Stimulated activated CD4-positive, alpha-beta T cell treated with anti-CD3 and anti-CD28 coated beads, Interleukin-2, amount 100 ng/mL, for 48 hours (primary cell): Measurements from ENCODE around the gene DBH.

Experiments used
- DNase-seq, 2 donors: peaks; one replicate each; pipeline ENCODE4 v3.0.0-alpha.2; 2020

Gene DBH

DNA sequence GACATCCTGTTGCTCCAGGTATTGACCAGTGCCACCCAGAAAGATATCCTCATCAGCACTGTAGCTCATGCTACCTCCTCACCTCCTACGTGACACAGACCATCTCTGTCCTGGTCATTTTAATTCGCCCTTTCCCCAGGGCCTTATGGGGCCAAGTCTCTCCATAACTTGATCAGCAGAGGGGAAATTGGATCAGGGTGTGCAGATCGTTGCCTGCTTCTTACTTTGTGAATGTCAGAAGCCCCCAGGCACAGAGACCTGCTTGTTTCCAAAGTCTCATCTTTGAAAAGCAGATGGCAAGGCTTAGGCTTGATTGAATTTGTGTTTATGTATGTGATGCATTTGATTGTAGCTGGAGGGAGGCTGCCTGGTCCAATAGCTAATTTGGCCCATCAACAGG, 8.8 kb upstream of the DBH start:
- no peak for DNase-seq

DNA sequence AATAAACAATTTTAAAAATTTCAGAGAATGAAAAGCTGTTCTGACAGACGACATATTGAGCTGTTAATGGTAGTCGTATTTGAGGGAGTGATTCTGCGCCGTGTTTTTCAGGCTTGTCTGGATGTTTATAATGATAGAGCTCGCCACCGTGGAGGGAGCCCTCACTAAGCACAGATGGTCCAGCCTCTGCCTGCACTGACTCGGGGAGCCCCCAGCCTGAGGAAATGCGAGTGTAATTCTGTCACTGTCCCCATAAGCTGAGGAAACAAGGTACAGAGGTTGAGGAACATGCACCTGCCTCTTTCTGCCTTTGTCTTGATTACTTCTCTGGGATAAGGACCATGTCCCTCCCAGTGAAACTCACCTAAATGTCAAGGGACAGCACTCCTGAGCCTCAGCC, 7.4 kb upstream of the DBH start:
- DNase-seq: no peak

DNA sequence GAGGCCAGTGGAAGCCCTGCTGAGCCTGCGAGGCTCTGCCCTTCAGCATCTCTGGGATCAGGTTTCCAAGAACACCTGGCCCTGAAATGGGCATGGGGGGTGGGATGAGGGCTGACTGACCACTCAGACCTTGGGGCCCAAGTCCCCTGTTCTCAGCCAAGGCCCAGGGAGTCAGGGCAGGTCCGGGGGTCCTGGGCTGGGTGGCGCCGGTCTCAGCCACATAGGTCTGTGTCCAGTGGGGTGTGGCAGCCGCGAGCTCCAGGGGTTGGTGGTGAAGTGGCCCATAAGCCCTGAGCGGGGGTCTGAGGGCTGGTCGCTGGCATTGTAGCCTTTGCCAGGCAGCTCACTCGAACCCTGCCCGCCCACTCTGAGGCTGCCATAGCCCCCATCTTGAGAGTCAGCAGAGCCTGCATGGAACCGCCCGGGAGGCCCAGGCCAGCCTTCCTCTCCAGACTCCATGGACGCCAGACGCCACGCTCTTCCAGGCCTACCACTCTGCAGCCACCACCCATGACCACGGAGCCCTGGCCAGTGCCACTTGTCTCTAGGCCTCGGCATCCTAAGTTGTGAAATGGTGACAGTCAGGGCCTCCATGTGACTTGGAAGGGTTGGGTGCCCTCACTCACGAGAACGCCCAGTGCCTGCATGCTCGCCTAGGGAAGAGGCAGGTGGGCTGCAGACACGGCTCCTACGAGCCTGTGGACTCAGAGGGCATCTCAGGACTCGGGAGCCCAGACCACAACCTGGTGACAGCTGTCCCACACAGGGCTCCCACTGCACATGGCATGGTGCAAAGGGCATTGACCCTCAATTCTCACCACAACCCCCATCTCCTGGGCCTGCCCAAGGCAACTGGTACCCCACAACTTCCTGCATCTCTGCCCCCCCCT, 6.7 kb upstream of the DBH start:
- no peak for DNase-seq

DNA sequence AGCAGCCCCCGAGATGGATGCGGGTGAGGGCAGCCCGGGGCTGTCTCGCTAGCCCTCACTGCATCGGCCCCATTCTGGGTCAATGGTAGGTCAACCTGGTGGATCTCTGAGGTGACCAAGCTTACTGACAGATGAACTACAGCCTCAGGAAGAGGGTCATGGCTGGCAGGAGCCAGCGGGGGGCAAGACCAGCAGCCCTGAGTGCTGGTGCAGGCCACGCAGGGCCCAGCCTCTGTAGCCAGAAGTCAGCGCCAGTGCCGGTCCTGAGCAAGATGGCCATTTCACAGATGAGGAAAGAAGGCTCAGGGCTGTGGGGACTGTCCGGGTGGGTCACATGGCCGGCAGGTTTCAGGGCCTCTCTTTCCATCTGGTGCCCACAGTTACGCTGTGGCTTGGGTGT, 5.1 kb upstream of the DBH start:
- DNase-seq: no peak

DNA sequence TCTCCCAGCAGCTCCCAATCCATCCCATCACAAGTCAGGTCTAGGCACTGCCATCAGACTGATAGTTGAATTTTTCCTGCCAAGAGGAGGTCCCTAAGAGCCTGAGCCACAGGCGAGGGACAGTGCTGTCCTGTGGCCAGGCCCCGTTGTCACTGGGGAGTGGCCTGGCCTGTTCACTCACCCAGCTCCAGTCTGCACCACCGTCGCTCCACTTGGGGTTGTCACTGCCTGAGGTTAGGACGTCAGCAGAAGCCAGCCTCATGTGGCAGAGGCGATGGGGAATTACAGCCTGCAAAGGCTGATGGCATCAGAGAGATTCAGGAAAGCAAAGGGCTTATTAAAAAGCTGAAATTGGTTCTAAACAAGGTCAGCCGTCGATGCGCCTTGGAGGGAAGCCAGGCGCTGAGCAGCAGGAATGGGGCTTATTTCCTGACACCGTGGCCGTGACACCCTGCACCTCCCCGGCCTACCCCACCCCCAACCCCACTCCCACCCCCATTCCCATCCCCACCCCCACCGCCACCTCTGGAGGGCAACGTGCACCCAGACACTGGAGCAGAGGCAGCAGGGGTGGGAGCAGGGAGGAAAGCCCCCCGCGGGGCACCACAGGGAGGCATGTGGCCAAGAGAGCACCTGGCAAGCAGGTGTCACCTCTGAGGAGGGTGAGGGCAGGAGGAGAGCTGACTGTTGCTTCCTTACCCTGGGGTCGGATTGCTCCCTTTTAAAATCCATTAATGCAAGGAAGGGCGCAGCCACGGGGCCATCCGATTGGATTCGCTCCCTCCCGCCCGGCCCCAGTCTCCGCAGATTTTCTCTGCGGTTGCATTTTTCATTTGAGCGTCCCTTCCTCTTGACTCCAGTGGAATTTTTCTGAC, 3.1 kb upstream of the DBH start:
- no peak for DNase-seq

DNA sequence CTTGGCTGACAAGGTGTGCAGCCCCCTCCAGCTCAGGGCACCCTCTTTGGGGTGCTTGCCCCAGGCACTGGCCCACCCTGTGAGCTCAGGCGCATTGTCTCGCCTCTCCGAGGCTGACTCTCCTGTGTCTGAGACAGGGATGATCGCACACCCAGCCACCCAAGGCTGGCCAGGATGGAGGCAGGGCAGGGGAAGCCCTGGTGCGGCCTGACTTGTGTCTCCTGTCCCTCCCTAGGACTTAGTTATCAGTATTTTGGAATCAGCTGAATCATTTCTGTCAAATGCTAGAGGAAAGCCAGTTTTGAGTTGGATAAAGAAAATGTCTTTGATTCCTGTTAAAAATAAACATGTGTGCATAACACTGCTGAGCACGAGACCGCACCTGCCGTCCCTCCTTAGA, 2.5 kb upstream of the DBH start:
- DNase-seq: no peak

DNA sequence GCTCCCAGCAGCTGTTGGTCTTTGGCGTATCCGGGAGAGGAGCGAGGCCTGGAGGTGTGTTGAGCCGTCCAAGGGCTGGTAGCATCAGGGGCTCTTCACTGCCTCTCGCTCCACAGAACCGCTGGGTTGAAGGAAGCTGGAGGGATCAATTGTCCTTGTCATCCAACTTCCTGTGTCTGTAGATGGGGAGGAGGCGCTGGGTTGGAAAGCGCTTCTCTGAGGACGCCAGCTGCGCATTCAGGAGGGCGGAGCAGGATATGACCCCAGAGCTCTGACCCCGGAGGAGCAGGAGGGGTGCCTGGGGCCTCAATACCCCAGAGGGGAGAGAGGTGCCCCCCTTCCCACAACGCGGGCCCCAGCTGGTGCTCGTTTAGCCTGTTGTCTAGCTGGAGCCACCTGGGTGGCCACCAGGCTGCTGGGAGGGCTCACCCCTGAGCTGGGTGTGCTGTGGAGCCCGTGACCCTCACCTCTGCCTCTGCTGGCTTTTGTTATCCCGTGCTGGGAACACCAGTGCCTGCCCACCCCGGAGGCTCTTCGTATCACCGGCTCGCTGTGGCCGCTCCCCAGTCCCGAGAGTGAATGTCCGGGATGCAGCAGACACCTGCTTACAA, 2.0 kb upstream of the DBH start:
- DNase-seq: no peak

DNA sequence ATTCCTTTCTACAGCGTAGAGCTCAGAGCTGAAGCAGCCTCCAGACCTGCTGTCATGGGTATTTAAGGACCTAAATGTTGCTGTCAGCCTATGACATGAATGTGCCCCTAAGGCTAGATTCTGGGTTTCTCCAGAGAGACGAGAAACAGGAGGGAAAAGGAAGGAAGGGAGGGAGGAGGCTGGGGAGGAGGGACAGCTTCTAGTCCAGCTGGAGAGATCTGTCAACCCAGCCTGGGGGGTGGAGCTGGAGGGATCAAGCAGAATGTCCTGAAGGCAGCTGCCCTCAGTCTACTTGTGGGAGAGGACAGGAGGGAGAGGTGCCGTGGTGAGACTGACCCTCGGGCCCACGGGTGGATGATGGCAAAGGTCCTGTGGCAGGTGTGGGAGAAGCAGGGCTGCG, 1.1 kb upstream of the DBH start:
- no peak for DNase-seq

DNA sequence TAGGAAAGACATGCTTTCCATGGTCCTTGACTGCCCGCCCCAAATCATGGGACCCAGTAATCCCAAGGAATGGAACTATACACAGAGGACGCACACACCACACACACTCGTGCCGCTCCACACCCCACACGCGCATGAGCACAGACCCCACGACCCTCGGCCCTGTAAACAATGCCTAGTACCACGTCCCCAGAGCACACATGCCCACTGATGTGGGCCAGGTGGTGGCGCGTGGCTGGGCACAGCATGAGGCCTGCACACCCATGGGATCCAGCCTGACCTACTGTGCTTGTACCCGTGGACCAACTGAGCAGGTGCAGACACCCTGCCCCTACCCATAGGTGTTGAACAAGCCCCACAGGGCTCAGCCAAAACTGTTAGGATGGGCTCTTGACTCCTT, 739 bp downstream of the DBH start:
- DNase-seq: no peak

DNA sequence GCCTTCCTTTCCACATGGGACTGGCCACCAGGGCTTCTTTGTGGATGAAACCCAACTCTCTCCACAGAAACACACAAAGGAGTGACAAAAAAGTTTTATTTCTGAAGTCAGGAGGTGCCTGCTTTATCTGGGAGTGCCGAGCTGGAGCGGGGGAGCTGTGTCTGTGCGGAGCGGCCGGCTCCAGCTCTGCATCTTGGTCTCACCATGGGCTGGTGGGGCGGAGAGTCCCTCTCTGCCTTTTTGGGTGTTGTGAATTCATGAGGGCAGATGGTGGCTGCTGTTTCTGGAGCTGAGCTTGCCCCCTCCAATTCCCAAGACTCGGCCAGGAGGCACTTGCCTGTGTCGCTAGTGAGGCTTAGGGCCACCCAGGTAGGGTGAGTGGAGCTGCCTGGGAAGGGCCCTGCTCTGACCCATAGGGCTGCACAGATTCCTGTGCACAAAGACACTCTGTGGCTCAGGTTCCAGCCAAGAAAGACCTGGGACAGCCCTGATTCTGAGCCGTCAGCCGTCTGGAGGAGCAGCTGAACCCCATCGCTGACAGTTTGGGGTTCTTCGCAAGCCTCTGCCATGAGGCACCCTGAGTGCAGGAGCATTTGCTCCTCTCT, 1.4 kb downstream of the DBH start:
- no peak for DNase-seq

DNA sequence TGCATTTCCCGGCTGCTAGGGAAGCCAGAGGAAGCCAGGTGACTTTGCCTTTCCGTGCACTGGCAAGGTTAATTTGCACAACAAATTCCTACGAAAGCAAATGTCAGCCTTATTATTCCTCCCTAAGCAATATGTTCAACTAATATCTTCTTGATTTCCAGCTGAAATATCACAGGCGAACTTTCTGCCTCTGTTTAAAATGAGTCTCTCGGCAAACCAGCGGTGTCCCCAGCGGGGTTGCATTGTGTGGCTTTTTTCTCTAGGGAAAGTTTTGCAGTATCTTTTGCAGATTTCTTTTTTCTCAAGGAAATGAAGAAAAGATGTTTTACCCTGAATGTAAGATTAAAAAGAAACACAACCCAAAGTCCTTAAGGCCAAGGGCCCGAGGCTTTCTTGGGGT, 1.9 kb downstream of the DBH start:
- DNase-seq: no peak

DNA sequence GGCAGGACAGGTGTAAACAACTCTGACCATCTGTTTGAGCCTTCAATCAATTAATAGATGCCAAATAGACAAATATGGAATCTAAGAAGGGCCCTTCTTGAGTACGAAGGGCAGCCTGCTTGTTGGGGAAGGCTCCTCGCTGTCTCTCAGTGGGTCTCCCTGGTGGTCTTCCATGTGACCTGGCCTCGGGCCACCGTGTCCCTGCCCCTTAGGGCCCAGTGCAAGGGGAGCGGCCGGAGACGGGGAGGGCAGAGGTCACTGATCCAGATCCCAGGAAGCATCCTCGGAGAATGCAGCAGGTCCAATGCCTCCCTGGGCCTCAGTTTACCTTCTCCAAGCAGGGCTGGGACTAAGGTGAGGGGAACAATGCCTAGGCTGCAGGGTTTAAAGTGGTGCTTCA, 2.5 kb downstream of the DBH start:
- no peak for DNase-seq

DNA sequence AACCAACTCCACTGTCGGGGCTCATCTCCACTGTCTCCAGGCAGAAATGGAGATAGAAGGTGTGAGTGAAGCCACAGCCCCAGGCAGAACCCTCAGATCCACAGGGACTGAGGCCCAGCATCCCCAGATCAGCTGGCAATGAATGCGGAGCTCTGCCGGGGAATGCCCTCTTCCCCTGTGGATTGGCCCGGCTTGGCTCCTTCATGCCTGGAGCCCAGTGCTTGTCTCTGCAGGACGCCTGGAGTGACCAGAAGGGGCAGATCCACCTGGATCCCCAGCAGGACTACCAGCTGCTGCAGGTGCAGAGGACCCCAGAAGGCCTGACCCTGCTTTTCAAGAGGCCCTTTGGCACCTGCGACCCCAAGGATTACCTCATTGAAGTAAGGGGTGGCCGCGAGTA, 3.5 kb downstream of the DBH start:
- no peak for DNase-seq

DNA sequence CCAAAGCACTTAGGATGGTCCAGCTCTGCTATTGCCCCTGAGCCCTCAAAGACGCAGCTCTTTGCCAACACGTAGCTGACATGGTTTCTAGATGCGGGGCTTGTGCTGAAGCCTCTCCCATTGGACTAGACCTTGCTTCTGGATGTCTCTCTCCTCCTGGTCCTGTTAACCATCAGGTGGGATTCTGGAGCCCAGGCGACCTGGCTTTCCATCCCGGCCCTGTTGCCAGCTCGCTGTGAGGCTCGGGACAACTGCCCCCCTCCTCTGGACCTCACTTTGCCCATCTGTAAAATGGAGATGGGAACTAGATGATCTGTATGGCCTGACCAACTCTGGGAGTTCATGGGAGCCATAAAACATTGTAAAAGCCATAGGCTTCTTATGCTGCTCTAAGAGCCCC, 4.0 kb downstream of the DBH start:
- DNase-seq: no peak

DNA sequence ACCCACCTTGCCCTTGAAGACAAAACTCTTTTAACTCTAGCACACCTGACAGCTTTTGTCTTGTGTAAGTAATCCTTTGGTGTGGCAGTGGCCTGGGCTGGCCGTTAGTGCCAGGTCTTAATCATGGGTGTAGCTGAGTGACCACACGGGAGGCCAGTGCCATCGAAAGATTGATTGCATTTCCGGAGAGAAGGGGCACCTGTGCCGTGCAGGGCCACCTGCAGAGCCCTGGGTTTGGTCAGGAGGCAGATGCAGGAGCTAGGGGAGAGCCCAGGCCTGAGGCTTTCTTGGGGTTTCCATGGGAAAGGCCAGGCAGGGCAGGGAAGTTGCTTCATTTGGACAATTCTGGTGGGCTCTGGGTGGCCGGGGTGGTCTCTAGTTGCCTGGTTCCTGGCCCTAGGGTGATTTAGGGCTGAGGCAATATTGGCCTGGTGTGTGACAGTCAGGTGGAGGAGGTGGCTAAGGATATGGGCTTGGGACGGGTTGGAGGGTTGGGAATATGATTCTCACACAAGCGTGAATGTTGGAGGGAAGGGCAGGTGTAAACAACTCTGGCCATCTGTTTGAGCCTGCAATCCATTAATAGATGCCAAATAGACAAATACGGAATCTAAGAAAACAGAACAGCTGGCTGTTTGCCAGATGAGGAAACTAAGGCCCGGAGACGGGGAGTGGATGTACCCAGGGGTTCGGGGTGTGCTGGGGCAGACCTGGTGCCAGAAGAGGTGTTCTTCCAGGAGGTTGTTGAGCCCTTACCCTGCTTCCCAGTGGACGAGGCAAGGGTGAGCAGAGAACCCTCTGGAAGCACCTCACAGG, 4.6 kb downstream of the DBH start:
- no peak for DNase-seq

DNA sequence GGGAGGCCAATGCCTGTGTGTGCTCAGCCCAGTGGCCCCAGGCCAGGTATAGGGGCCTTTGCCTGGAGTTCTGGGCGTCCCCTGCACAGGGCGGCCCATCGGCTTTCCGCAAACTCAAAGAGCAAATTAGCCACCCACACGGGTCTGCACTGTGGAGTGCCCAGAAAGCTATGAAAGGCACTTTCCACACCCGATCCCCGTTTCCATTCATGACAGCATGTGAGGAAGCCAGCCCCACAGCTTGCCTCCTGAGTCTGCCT, 5.2 kb downstream of the DBH start:
- no peak for DNase-seq

DNA sequence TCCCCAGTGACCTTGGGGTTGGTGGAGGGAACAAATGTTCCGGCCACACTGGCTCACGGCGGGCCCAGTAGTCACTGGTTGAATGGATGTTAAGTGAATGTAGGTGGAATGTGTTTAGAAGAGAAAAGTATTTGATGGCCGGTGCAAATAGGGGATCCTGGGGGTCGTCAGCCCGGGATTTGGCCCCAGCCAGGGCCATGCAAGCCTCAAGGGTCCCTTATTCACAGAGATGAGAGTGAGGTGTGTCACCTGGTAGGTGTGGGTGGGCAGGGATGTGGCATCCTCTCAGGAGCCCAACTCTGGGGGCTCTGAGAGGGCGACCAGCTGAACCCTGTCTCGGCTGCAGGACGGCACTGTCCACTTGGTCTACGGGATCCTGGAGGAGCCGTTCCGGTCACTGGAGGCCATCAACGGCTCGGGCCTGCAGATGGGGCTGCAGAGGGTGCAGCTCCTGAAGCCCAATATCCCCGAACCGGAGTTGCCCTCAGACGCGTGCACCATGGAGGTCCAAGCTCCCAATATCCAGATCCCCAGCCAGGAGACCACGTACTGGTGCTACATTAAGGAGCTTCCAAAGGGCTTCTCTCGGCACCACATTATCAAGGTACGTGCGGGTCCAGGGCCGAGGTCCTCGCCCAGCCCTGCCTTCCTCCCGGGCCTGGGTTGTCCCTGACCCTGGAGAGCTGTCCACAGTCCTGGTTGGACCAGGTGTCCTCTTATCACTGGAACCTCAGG, 5.9 kb downstream of the DBH start:
- DNase-seq: no peak

DNA sequence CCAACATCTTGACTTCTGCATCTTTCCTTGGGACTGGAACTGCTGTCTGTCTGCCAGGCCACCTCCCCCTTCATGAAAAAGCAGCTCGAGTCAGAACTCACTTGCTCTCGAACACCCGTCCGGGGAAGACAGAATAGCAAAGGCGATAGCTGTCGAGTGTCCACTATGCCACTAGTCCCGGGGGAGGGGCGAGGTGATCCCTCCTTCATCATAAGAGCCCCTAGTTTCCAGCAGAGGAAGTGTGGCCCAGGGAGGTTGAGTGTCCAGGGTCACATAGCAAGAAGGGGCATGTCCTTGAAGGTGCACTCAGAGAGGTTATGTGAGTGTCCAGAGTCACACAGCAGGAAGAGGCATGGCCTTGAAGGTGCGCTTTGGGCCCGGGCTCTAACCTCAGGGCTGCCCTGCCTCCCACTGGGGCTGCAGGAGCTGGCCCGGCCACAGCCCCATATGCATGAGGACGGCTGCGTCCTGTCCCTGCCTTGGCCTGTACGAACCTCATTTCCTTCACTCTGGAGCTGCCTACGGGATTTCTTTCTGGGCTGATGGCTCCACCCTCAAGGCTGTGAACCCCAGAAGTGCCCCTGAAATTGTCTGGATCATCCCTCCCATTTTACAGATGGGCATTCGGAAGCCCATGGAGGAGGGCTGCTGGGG, 6.7 kb downstream of the DBH start:
- DNase-seq: no peak

DNA sequence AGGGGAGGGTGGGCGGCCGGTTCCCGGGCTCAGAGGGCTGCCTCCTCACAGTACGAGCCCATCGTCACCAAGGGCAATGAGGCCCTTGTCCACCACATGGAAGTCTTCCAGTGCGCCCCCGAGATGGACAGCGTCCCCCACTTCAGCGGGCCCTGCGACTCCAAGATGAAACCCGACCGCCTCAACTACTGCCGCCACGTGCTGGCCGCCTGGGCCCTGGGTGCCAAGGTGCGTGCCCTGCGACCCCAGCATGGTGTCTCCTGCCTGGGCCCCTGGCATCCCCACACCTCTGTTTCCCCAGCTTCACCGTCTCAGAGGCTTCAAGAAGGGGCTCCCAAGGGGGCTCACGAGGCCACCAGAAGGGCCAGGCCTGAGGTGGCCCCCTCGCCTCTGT, 7.2 kb downstream of the DBH start:
- no peak for DNase-seq

DNA sequence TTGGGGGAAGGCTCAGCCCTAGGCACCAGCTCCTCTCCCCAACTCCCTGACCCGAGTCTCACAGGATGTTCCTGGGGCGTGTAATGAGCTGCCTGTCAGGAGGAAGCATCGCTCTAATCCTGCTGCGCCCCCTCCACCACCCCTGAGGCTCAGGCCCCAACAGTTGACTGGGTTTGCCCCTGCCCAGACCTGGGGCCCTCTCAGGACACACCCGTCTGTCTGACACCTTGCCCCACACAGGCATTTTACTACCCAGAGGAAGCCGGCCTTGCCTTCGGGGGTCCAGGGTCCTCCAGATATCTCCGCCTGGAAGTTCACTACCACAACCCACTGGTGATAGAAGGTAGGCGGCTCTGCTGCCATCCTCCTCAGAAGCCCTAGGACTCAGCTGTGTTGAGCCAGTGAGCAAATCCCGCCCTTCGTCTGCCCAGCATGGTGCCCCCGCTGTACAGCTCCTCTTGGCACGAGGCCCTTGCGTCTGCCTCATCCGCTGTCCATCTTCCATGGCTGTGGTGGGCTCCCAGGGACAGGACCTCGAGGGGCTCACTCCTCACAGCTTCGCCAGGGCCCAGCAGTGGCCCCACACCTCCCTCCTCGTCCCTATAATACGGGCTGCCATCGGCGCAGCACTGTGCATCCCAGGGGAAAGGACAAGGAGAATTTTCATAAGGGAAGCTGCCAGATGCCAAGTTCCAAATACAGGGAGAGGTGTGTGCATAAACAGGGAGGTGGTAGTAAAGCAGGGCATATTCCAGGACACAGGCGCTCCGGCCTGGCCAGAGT, 8.0 kb downstream of the DBH start:
- DNase-seq: no peak
